ENCODE results near the gene WDR90.

Gene WDR90

GRCh38 chr16:670485-671352 is 21.6 kb downstream of the WDR90 start:
- H3K27me3 ChIP-seq = no peaks in the 10 kb centered on the region
- no peak overlapping the region for H3K4me3 ChIP-seq (ENCODE audit: low read depth, low read length)
- peaks cover 54% of the 10 kb centered on the region for H3K36me3 ChIP-seq
- no peak for DNase-seq
- H3K9me3 ChIP-seq = no peaks in the 10 kb centered on the region
- 0 out of 2 replicates have a peak, but pooled peaks cover 4% of the 10 kb centered on the region for H3K4me1 ChIP-seq
- no peak for TF ChIP-seq CTCF (IDR thresholded peaks at IDR 0.05; ENCODE audit: low read depth, low read length)

- Histone ChIP-seq H3K4me3 (ENCODE audit: low read depth, low read length) (no peak overlapping the region), H3K27me3 (no peaks in the 10 kb centered on the region), H3K4me1 (0 out of 2 replicates have a peak, but pooled peaks cover 4% of the 10 kb centered on the region), H3K9me3 (no peaks in the 10 kb centered on the region), H3K36me3 (peaks cover 54% of the 10 kb centered on the region)
- no peak for DNase-seq
- TF ChIP-seq CTCF (IDR thresholded peaks at IDR 0.05; ENCODE audit: low read depth, low read length) = no peak
Observed at GRCh38 chr16:671353-672131, 22.4 kb downstream of the WDR90 start.

- no peak overlapping the region for H3K4me3 ChIP-seq (ENCODE audit: low read depth, low read length)
- H3K36me3 ChIP-seq = peaks cover 54% of the 10 kb centered on the region
- H3K9me3 ChIP-seq = no peaks in the 10 kb centered on the region
- H3K4me1 ChIP-seq = 0 out of 2 replicates have a peak, but pooled peaks cover 4% of the 10 kb centered on the region
- DNase-seq = no peak
- no peaks in the 10 kb centered on the region for H3K27me3 ChIP-seq
- no peak for TF ChIP-seq CTCF (IDR thresholded peaks at IDR 0.05; ENCODE audit: low read depth, low read length)
Observed at GRCh38 chr16:672371-672770, 23.2 kb downstream of the WDR90 start.

- H3K9me3 ChIP-seq = no peaks in the 10 kb centered on the region
- H3K36me3 ChIP-seq = peaks cover 54% of the 10 kb centered on the region
- no peaks in the 10 kb centered on the region for H3K27me3 ChIP-seq
- DNase-seq = no peak
- H3K4me3 ChIP-seq (ENCODE audit: low read depth, low read length) = no peak overlapping the region
- no peak for TF ChIP-seq CTCF (IDR thresholded peaks at IDR 0.05; ENCODE audit: low read depth, low read length)
- H3K4me1 ChIP-seq = 0 out of 2 replicates have a peak, but pooled peaks cover 4% of the 10 kb centered on the region
Observed at GRCh38 chr16:672851-673250, 23.7 kb downstream of the WDR90 start.

GRCh38 chr16:673399-673991 is 24.3 kb downstream of the WDR90 start:
- no peak overlapping the region for H3K4me3 ChIP-seq (ENCODE audit: low read depth, low read length)
- DNase-seq = no peak
- 0 out of 2 replicates have a peak, but pooled peaks cover 4% of the 10 kb centered on the region for H3K4me1 ChIP-seq
- no peaks in the 10 kb centered on the region for H3K9me3 ChIP-seq
- H3K36me3 ChIP-seq = peaks cover 54% of the 10 kb centered on the region
- no peaks in the 10 kb centered on the region for H3K27me3 ChIP-seq
- no peak for TF ChIP-seq CTCF (IDR thresholded peaks at IDR 0.05; ENCODE audit: low read depth, low read length)
